HG02588 (cell line): ENCODE measurements around the gene STX3.
"Not testable (repeated sequence)": the region's sequence is repeated elsewhere in the genome, so short reads cannot be mapped to it uniquely, and the experiment has no call there.

Experiments
- ATAC-seq: cut with Tn5 transposase; IDR thresholded peaks from one replicate; pipeline ENCODE4 v1.9.1; 2021; ENCODE audit warnings: mild to moderate bottlenecking, moderate library complexity; ENCODE audit not compliant: unreplicated experiment

The STX3 gene

DNA sequence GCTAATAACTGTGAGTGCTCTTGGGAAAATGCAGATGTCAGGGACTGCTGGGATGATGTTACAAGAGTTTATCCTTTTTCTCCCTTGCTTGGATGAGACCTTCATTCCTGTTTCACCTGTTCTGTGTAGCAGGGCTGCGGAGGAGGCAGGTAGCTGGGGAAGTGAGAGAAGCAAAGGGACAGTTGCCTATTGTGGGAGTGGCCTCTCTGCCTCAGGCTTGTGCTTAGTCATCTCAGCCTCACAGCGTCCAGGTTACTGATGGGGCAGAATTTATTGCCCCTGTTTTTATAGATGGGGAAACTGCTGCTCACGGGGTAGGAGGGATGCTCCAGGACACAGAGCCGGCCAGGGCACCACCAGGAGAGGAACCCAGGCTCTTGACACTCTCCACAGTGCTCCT is 1.7 kb downstream of the STX3 start:
- no peak for ATAC-seq

DNA sequence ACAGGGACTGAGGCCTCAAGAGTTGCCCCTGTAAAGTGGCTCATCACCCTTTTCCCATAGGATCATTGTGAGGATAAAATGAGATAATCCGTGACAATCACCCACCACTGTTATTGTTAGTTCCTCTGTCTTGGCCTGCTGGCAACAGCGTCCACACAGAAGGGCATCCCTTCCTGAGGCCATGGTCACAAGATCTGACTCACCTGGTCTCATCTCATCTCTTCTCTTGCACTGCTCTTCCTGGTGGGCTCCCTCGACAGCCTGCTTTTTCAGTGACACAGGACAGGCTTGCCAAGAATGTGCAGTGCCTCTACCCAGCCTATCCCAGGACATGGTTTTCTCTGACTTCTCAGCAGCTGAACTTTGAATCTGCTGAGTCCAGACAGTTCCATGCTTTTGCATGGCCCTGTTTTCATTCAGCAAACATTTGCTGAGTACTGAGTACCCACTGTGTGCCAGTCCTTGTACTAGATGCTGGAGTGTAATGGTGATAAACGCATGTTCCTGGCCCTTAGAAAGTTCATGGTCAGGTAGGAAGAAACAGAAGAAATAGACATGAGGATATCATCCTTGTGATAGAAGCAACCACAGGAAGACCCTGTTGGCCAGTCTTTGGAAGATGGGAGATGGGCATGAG is 3.3 kb downstream of the STX3 start:
- ATAC-seq = no peak

DNA sequence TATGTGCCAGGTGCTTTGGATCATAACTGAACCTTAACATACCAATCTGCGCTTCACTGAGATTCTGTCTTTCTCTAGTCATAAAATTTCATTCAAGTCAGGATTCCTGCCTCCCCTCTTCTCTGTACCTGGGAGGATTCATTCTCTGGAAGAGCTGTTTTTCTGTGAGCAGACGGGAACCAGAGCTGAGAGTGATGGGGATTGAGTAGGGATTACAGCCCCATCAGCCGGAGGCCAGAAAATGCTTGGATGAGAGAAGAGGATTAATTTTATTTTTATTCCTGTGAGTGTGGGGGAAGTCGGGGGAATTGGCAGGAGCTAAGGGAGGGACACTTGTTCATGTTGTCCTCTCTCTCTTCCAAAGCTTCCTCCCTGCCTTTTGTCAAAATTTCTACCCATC is 4.7 kb downstream of the STX3 start:
- no peak for ATAC-seq

DNA sequence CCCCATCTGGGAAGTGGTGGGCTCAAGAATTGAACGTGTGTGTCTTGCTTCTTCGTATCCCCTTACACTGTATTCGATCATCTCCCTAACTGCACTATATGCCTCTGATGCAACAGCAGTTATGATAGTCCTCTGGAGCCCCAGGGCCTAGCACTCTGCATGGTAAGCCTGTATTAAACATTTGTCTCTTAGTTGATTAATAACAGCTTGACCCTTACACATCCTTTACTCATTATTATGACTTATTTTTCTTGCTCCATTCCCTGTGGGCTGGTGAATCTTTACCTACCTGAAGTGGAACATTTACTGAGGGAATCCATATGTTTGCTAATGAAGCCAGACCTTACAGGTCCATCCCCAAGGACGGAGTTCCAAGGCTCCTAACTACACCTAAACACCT is 5.6 kb downstream of the STX3 start:
- ATAC-seq = no peak

DNA sequence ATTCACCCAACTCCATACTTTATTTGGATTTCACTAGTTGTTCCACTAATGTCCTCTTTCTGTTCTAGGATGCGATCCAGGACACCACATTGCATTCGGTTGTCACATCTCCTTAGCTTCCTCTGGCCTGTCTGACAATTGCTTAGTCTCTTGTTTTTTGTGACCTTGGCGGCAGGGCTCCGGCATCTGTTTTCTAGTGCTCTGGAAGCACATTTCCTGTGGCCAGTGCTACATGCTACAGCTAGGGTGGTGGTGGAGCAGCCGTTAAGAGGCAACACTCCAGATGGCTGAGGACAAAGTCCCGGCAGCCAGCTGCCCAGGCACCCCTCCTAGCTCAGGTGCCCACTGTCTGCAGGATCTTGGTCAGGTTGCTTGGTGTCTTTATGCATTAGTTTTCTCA is 6.8 kb downstream of the STX3 start:
- ATAC-seq = no peak

DNA sequence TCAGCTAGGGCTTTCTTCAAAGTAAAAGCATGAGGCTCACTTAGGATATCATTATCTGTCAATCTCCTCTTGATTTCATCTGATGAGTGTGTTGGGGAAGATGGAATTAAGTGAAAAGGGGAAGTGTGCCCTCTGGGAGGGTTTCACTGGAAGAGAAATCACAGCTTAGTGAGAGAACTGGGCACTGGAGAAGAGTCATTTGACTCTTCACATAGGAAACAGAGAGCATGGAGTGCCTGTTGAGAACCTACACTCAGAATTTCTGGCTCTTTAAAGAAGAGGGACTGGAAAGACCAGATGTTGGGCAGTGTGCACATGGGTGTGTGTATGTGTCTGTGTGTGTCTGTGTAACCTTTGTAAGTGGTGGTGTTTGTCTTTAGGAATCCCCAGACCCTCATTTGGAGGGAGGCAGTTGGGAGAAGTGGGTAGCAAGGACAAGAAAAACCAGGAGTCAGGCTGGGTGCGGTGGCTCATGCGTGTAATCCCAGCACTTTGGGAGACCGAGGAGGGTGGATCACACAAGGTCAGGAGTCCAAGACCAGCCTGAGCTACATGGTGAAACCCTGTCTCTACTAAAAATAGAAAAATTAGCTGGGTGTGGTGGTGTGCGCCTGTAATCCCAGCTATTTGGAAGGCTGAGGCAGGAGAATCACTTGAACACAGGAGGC is 10.0 kb downstream of the STX3 start:
- no peak for ATAC-seq

DNA sequence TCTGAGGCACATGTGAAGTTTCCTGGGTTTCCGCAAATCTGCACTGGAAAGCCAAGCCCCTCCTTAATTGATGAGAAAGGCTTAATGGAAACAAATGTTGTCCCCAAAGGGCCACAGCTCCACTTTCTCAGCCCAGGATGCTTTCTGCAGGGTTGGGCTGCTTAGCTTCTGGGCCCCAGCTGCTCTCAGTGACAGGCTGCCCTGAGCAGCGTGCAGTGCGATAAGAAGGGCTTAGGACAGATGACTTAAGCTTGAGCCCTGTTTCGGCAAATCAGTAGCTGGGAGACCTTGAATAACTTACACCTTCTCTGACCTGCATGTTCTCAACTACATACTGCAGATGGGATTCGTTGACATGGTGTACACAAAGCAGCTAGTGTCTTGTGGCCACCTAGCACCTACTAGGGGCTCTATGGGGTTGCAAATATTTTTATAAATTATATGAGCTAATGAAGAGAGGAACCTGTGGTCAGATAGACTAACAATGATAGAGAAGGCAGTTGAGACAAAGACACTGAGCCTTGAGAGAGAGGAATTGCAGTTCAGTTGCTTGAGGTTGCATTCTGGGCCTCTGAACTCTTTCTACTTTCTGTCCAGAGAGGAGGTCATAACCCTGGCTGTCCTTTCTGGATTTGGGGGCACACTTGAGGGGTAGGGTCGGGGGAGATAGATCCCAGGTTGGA is 11.5 kb downstream of the STX3 start:
- no peak for ATAC-seq

DNA sequence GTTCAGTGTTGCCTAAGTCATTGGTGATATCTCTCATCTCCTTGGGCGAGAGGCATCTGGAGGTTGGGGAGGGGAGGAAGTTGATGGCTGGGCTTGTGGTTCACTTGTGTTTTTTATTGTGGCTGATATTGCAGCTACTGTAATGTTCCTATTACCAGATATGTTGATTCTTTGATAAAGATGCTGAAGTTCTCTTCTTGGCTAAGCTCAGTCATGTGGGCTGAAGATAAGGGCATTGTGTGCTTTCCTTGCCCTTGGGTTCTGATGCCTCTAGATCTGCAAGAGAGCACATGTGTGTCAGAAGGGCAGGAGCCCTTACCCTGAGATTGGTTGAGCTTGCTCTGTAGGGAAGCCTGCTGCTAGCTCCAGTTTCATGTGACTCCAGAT is 12.0 kb downstream of the STX3 start:
- ATAC-seq = no peak

DNA sequence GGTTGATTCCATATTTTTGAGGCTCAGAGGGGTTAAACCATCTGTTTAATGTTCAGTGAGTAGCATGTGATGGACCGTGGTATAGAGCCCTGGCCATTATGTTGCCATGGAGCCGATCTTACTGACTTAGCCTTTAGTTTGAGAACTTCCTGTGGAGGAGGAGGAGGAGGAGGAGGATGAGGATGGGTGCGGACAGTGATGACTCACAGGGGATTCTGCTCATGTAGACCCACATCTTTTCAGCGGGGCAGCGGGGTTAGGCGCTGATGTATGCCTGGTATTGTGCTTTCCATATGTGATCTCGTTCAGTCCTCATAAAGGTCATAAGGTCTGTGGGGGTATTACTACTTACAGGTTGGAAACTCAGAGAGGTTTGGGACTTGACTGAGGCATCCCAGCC is 13.9 kb downstream of the STX3 start:
- ATAC-seq = no peak

DNA sequence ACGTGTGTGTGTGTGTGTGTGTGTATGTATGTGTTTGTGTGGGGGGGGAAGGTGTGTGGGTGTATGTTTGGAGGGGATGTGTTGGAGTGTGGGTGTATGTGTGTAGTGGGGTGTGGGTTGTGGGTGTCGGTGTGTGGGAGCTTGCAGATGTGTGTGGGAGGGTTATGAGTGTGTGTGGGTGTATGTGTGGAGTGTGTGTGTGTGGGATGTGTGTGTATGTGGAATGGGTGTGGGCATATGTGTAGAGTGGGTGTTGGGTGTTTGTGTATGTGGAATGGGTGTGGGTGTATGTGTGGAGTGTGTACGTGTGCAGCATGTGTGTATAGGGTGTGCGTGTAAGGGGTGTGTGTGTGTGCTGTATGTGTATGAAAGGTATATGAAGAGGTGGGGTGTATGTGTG is 14.7 kb downstream of the STX3 start:
- no peak for ATAC-seq

DNA sequence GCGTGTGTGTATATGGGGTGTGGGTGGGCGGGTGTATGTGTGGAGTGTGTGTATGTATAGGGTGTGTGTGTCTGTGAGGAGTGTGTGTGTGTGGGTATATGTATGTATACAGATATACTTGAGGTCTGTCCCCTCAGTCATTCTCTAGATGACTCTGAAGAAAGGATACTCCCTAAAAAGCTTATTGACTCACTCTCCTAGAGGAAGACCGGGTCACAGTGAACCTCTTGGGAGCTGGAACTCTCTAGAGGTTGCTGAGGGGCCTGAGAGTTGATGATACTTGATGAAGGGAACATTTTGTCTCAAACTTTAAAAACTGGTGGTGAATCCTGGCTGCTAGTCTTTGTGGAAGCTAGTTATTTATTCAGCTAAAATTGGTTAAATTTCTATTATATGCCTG is 15.1 kb downstream of the STX3 start:
- no peak for ATAC-seq

DNA sequence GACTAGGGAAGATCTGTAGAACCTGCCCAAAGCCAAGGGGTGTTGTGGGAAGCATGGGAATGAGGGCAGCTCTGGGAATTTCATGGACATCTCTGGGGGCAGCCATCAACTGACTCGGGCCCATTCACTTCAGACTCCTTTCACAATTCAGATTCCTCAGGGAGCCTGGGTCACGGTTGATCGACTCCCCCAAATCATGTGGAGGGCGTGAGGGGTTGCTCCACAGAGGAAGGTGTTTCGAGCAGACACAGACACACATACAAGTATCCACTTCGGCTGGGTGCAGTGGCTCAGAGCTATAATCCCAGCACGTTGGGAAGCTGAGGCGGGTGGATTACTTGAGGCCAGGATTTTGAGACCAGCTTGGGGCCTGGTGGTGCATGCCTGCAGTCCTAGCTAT is 15.7 kb downstream of the STX3 start:
- ATAC-seq = no peak

DNA sequence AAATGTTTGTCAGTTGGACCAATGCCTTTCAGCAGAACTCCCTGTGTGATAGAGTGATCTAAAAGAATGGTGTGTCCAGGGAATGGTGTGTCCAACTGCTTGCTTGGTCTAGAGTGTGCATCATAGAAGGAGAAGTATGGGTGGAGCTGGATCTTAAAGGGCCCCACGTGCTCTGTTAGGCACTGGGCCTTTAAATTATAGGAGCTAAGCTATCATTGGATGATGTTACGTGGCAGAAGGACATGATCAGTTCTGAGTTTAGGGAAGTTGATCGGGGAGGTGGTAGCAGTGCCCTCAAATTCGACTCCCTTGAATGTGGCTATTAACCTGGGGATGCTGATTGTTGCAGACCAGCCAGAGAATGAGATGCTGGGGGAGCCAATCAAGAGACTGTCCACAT is 16.4 kb downstream of the STX3 start:
- ATAC-seq = no peak

DNA sequence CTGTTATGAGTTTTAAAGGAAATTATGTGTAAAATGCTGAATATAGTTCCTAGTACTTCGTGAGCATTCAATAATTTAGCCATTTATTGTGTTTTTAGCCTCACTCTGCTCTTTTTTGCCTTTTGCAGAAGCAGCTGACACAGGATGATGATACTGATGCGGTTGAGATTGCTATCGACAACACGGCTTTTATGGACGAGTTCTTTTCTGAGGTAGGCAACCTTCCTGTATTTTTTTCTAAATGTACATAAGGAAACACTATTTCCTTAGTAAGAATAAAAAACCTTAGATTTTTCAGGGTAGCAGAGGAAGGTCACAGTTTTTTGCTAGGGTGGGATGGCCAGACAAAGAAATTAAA is 17.9 kb downstream of the STX3 start:
- no peak for ATAC-seq

DNA sequence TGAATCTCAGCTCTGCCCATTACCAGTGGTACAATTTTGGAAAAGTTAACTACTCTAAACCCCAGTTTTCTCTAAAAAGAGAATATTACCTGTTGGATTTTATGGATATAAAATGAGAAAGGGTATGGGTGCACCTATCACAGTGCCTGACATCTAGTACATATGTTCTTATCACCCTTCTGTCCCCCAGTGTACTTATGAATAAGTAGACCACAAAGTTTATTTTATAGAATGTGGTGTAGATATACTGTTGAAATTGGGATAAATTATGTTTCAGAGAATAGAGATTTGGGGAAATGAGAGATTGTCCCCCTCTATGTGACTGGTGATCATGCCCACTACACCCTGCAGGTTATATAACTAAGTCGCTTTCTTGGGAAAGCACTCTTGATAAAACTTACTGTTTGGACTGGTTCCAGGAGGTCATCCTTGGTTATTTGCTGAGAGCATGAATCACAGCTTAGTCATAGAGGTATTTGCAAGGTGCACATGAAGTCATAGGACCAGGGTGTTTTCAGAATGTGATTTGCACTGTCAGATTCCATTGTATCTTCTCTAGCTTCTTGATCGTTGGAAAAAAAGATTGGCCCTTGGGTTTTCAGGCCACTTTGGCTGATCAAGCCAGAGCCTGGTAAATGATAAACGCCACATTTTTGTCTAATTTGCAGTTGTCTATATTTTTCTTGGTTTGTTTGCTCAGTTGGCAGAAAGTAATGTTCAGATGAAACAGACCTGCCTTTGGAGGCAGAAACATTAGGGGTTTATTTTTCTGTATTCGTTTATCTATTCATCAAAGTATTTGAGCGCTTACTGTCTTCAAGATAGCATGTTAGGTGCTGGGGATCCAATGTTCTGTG is 21.3 kb downstream of the STX3 start:
- ATAC-seq = no peak

DNA sequence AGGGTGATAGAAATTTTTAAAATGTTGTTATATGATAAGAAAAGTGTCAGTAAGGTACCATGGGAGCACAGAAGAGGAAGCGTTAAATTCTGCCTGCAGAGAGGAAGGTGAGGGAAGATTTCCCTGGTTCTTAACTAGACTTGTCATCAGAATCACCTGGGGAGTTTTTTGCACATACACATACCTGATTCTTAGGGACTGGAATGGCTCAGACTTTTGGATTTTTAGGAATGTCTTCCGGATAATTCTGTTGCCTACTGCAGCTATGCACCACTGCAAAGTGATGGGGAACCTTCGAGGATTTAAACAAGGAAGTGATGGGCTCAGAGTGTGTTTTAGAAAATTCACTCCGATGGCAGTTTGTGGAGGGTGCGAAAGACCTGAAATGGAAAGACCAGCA is 21.9 kb downstream of the STX3 start:
- no peak for ATAC-seq

DNA sequence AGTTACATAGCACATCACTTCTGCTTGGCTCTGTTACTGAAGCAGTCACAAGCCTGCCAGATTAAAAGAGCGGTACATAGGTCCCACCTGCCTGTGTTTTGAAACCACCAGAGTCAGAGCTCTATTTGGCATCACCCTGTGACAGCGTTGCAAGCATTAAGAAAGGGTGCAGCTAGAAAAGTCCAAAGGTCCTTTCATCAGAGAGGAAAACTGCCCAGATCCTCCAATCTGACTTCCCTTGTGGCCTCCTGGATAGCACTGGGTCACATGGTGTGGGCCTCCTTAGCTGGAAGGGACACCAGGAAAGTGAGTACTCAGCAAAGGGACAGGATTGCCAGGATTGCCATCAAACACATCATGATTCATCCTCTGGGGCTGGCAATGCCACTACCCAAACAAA is 22.9 kb downstream of the STX3 start:
- ATAC-seq = no peak

DNA sequence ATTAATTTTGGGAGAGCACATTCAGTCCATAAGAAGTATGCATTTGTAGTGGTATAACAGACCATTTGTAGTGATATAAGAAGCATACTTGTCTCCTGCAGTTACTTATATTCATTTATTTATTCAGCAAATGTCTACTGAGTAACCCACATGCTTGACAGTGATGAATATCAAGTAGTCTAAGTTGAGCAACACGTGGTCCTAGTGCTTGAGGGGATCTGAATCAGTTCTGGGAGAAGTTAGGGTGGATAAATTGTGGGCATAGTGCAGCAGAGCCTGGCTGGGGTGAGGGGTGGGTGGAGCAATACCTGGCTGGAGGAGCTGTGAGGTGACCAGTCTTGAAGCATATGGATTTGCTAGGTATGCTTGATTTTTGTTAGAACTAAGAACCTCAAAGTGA is 24.3 kb downstream of the STX3 start:
- no peak for ATAC-seq

DNA sequence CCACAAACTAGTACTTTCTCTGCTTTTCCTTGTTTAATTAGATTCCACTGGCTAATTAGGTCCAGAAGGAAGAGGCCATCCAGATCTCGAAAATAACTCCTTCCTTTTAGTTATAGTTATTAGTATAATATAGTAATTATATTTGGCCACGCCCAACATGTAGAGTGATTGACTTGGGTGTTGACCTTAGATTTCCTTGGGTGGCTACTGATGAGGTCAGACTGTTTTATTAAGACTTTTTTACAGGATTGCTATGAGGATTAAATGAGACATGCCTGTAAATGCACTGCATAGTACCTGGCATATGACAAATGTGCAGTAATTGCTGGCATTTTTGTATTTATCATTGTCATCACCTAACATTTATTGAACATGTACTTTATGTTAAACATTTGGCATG is 26.9 kb downstream of the STX3 start:
- ATAC-seq = no peak

DNA sequence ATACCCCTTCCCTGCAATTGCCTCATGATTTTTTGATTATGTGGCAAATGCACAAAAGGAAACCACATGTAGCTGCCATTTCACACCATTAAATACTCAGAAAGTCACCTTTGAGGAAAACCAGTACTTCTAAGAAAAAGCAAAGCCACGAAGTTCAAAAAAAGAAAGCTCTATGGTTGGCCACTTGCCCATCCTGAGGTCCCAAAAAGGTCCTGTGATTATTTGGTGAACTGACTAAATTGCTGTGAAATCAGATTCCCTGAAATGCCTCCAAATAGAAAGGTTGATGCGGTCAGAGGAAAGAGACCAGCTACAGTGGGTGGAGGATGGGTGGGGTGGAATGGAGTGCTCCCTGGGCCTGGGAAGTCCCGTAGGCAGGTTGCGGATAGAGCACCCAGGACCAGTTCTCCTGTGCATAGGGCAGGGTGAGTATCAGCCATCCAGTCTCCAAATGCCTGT is 28.5 kb downstream of the STX3 start:
- no peak for ATAC-seq

DNA sequence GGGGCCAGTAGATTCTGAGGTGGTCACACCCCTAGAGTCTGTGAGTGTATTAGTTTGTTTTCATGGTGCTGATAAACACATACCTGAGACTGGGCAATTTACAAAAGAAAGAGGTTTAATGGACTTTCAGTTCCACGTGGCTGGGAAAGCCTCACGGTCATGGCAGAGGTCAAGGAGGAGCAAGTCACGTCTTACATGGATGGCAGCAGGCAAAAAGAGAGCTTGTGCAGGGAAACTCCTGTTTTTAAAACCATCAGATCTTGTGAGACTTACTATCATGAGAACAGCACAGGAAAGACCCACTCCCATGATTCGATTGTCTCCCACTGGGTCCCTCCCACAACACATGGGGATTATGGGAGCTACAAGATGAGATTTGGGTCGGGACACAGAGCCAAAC is 29.3 kb downstream of the STX3 start:
- ATAC-seq = not testable (repeated sequence)

DNA sequence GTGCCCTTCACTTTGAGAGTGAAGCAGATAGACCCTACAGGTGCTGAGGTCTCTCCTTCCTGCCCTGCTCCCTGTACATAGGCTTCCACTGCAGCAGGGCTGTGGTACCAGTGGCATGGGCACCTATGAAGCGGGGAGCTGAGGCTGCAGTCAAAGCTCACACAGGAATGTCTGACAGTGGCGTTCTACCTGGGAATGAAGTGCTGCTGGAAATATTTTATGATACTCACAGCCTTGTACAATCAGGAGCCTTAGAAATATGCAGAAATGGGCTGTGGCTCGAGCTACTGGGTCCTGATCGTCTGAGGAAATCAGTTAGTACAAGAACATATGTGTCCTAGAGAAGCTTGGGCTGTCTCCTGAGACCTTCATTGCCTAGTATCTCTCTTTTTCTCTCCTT is 30.6 kb downstream of the STX3 start:
- no peak for ATAC-seq
